CD14-positive monocyte (primary cell): ENCODE data around the gene CHML. TPM values are rescaled to one million over a fixed set of nuclear protein-coding genes. Genes with fewer than 3 reads are reported as not detected.

ENCODE experiments used
- DNase-seq, 3 donors: peaks; one replicate each; pipeline ENCODE4 v3.0.0-alpha.2; 2011 to 2022
- H2AFZ ChIP-seq: 2 replicates; pipeline ENCODE4 v1.6.0; 2012; ENCODE audit warnings: mild to moderate bottlenecking, low read depth, low read length, inconsistent platforms; ENCODE audit not compliant: insufficient read depth, poor library complexity, severe bottlenecking
- H3K27ac ChIP-seq, 2 donors: 1 replicate in 1 of 2; 2 replicates in 1 of 2; pipeline ENCODE4 v1.5.1; 2012 to 2013; ENCODE audit warnings: low read length in 2 of 2, control low read depth in 1 of 2, inconsistent platforms in 1 of 2, low read depth in 1 of 2, mild to moderate bottlenecking in 1 of 2
- H3K27me3 ChIP-seq, 2 donors: one replicate each; pipeline versions ENCODE4 v1.6.0 to v1.6.1; 2011 to 2013; ENCODE audit warnings: low read length in 2 of 2; ENCODE audit not compliant: control insufficient read depth in 2 of 2, insufficient read depth in 2 of 2
- H3K36me3 ChIP-seq, 2 donors: replicated peaks in 1 of 2; 1 replicate in 1 of 2; 2 replicates in 1 of 2; pipeline versions ENCODE4 v1.5.1 to v1.6.1; 2012 to 2013; ENCODE audit warnings: low read length in 2 of 2, control low read depth in 1 of 2, inconsistent platforms in 1 of 2, mild to moderate bottlenecking in 1 of 2; ENCODE audit not compliant: insufficient read depth in 2 of 2, control insufficient read depth in 1 of 2
- H3K4me1 ChIP-seq, 2 donors: 1 replicate in 1 of 2; 2 replicates in 1 of 2; pipeline versions ENCODE4 v1.5.1 to v1.6.1; 2012 to 2013; ENCODE audit warnings: low read length in 2 of 2, control low read depth in 1 of 2, inconsistent platforms in 1 of 2, mild to moderate bottlenecking in 1 of 2, moderate library complexity in 1 of 2; ENCODE audit not compliant: insufficient read depth in 2 of 2, control insufficient read depth in 1 of 2
- H3K4me2 ChIP-seq: replicated peaks from 2 replicates; pipeline ENCODE3; 2012; ENCODE audit warnings: low read length, moderate library complexity, mild to moderate bottlenecking; ENCODE audit not compliant: poor library complexity, severe bottlenecking; ENCODE audit errors: extremely low read depth
- H3K4me3 ChIP-seq, 3 experiments: fragments of 200-600 bp in 1 of 3; sonication (generic) in 1 of 3; replicated peaks in 1 of 3; 1 replicate in 2 of 3; 2 replicates in 1 of 3; pipeline ENCODE4 v1.5.1; 2011 to 2013; ENCODE audit warnings: low read length in 3 of 3, mild to moderate bottlenecking in 3 of 3, control low read depth in 2 of 3, low read depth in 2 of 3, inconsistent platforms in 1 of 3, moderate library complexity in 1 of 3
- H3K79me2 ChIP-seq: 2 replicates; pipeline ENCODE4 v1.6.0; 2012; ENCODE audit warnings: mild to moderate bottlenecking, control low read depth, inconsistent platforms, low read length, moderate library complexity; ENCODE audit not compliant: insufficient read depth
- H3K9ac ChIP-seq: 2 replicates; pipeline ENCODE4 v1.6.0; 2017; ENCODE audit warnings: low read length, mild to moderate bottlenecking; ENCODE audit not compliant: insufficient read depth, poor library complexity, severe bottlenecking
- H3K9me3 ChIP-seq, 2 donors: replicated peaks in 1 of 2; 1 replicate in 1 of 2; 2 replicates in 1 of 2; pipeline versions ENCODE4 v1.5.1 to v1.6.1; 2012 to 2013; ENCODE audit warnings: low read length in 2 of 2, control low read depth in 1 of 2; ENCODE audit not compliant: control insufficient read depth in 1 of 2, insufficient read depth in 1 of 2
- H4K20me1 ChIP-seq: 2 replicates; pipeline ENCODE4 v1.6.0; 2012; ENCODE audit warnings: mild to moderate bottlenecking, low read length, control low read depth, moderate library complexity; ENCODE audit not compliant: insufficient read depth
- H3K27ac Mint-ChIP-seq, 7 donors: one replicate each; pipeline ENCODE4 v1.8.0; 2020; ENCODE audit warnings: mild to moderate bottlenecking in 7 of 7, mixed read lengths in 7 of 7, moderate library complexity in 6 of 7, inconsistent platforms in 2 of 7
- H3K27me3 Mint-ChIP-seq, 3 donors: one replicate each; pipeline ENCODE4 v1.8.0; 2021 to 2022; ENCODE audit warnings: low read depth in 3 of 3, mild to moderate bottlenecking in 3 of 3, mixed read lengths in 3 of 3, moderate library complexity in 3 of 3, inconsistent platforms in 1 of 3
- H3K36me3 Mint-ChIP-seq, 2 donors: one replicate each; pipeline ENCODE4 v1.8.0; 2020; ENCODE audit warnings: mixed read lengths in 2 of 2, inconsistent platforms in 1 of 2, mild to moderate bottlenecking in 1 of 2
- H3K4me1 Mint-ChIP-seq: one replicate; pipeline ENCODE4 v1.8.0; 2020; ENCODE audit warnings: mild to moderate bottlenecking, mixed read lengths
- H3K4me3 Mint-ChIP-seq, 2 donors: one replicate each; pipeline ENCODE4 v1.8.0; 2020; ENCODE audit warnings: mild to moderate bottlenecking in 2 of 2, mixed read lengths in 2 of 2, moderate library complexity in 1 of 2
- H3K9me3 Mint-ChIP-seq, 7 donors: one replicate each; pipeline ENCODE4 v1.8.0; 2020 to 2022; ENCODE audit warnings: mixed read lengths in 7 of 7, mild to moderate bottlenecking in 6 of 7, moderate library complexity in 6 of 7, inconsistent platforms in 2 of 7
- WGBS: methylation state at CpG from one replicate; pipeline ENCODE4 v1.1.5; 2013; ENCODE audit warnings: missing lambda C conversion rate; ENCODE audit not compliant: insufficient coverage; 5-methylcytosine and 5-hydroxymethylcytosine counted together
- intact Hi-C, 2 donors: fragments of 100-400 bp; cut with micrococcal nuclease; formaldehyde crosslinking; loops; one replicate each; pipeline versions ENCODE4 v1.15.0 to v1.15.1; 2023
- polyA plus RNA-seq, 3 donors: library from polyadenylated mRNA; depleted of rRNA in 1 of 3; unstranded in 2 of 3; stranded (reverse) in 1 of 3; fragments of 300-500 nt in 2 of 3; fragments of >200 nt in 1 of 3; fragmentation: Illumina TruSeq in 2 of 3; gene quantifications; 1 replicate in 2 of 3; 2 replicates in 1 of 3; pipeline ENCODE4 v1.2.3, GENCODE V29; 2012 to 2021
- TF ChIP-seq, protein P1 (sequence below): fragments of 200-600 bp; IDR thresholded peaks from one replicate; pipeline ENCODE4 v1.8.0; 2022; ENCODE audit warnings: antibody characterized with exemption, mild to moderate bottlenecking

CHML gene
- polyA plus RNA-seq, 3 donors: 3.4 to 6.6 (median 3.4) TPM

DNA sequence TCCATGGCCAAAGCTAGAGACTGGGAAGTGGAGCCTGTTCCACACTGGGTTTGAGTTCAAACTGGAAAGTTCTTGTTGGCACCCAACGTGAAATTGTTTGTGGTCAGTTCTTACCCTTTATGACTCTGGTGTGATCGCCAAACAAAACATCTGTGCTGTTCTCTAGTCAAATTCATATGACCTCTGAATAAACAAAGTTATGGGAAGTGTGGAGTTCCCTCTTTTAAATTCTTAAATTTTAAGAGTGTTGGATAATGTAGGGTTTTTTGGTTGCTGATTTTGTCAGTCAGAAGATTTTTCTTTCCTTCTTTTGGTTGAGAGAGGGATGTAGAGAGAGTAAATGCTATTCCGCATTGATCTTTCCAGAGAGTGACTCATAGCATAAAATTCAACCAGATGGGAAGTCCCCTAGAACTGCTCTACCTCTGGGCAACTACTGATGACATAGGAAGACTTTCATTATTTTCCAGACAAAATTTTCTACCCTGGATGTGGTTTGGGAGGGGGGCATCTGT is 36.4 kb downstream of the CHML start:
- Histone ChIP-seq H3K79me2 (peaks cover 4% of the 10 kb centered on the region), H3K9me3 (no peaks in the 10 kb centered on the region), H2AFZ (no peak overlapping the region), H3K4me2 (no peak overlapping the region), H3K27ac (peak overlapping the region in 1 of 2 donors; percentile 44), H3K36me3 (peaks cover 5 to 31% of the 10 kb centered on the region in 2 donors), H3K4me1 (peaks cover 0 to 8% of the 10 kb centered on the region in 2 donors), H3K27me3 (no peaks in the 10 kb centered on the region), H3K9ac (no peak overlapping the region), H4K20me1 (no peaks in the 10 kb centered on the region), H3K4me3 (no peak overlapping the region)
- TF ChIP-seq, protein P1, sequence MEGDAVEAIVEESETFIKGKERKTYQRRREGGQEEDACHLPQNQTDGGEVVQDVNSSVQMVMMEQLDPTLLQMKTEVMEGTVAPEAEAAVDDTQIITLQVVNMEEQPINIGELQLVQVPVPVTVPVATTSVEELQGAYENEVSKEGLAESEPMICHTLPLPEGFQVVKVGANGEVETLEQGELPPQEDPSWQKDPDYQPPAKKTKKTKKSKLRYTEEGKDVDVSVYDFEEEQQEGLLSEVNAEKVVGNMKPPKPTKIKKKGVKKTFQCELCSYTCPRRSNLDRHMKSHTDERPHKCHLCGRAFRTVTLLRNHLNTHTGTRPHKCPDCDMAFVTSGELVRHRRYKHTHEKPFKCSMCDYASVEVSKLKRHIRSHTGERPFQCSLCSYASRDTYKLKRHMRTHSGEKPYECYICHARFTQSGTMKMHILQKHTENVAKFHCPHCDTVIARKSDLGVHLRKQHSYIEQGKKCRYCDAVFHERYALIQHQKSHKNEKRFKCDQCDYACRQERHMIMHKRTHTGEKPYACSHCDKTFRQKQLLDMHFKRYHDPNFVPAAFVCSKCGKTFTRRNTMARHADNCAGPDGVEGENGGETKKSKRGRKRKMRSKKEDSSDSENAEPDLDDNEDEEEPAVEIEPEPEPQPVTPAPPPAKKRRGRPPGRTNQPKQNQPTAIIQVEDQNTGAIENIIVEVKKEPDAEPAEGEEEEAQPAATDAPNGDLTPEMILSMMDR: no peak
- peak overlapping the region in 6 of 7 donors; percentile 32 to 76 (median 44) for H3K27ac Mint-ChIP-seq
- H3K9me3 Mint-ChIP-seq: no peaks in the 10 kb centered on the region
- H3K27me3 Mint-ChIP-seq: peaks cover 0 to 2% (median 0%) of the 10 kb centered on the region in 3 donors
- intact Hi-C loops: no loop called here
- peaks cover 38 to 40% of the 10 kb centered on the region in 2 donors for H3K36me3 Mint-ChIP-seq
- H3K4me3 Mint-ChIP-seq: no peak overlapping the region
- H3K4me1 Mint-ChIP-seq: peaks cover 34% of the 10 kb centered on the region
- DNase-seq: peak in 1 of 3 donors; percentile 55
- 13% methylated on average over 1 of the region's 3 CpGs for WGBS

DNA sequence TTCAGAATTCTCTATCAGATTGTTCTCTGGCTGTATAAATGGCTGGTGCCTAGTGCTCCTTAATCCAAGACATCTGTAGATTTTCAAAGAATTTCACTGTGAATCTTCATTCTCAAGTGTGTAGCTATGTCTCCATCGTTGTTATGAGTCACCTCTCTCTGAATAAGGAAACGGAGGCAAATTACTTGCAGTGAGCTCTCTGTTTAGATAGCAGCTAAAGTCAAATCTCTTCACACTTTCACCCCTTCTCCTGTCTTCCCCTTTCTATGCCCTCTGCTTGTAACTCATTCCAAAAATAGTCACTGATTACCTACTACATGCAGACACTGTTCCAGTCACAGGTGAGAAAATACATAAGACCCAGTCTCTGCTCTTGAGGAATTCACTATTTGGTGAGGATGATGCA is 39.7 kb downstream of the CHML start:
- Mint-ChIP-seq H3K27ac (peak overlapping the region in 6 of 7 donors; percentile 3 to 87 (median 78)), H3K4me1 (peaks cover 25% of the 10 kb centered on the region), H3K4me3 (no peak overlapping the region), H3K27me3 (no peaks in the 10 kb centered on the region), H3K9me3 (no peaks in the 10 kb centered on the region), H3K36me3 (peaks cover 49 to 52% of the 10 kb centered on the region in 2 donors)
- Histone ChIP-seq H3K9me3 (no peaks in the 10 kb centered on the region), H2AFZ (no peak overlapping the region), H3K9ac (no peak overlapping the region), H4K20me1 (no peaks in the 10 kb centered on the region), H3K36me3 (peaks cover 17 to 56% of the 10 kb centered on the region in 2 donors), H3K4me2 (no peak overlapping the region), H3K79me2 (peaks cover 4% of the 10 kb centered on the region), H3K4me3 (no peak overlapping the region), H3K27ac (peak overlapping the region in 1 of 2 donors; percentile 46), H3K4me1 (peaks cover 0 to 8% of the 10 kb centered on the region in 2 donors), H3K27me3 (no peaks in the 10 kb centered on the region)
- peak in 2 of 3 donors; percentile 17 to 49 for DNase-seq
- intact Hi-C loops: no loop called here
- TF ChIP-seq, protein P1: no peak
- no CpG with 5 or more reads among the region's 2 CpGs for WGBS
